ENCODE data around the gene ZNF286A.
"Not testable (repeated sequence)": the region's sequence is repeated elsewhere in the genome, so short reads cannot be mapped to it uniquely, and the experiment has no call there.

GRCh38 chr17:15675991-15676390 lies 23.6 kb upstream of the ZNF286A start:
- not testable (repeated sequence) for TF ChIP-seq CTCF (IDR thresholded peaks at IDR 0.05); TCF7L2 (IDR thresholded peaks at IDR 0.05; ENCODE audit: low read depth, low read length); POLR2AphosphoS5 (IDR thresholded peaks at IDR 0.05; ENCODE audit: low read depth, low read length); REST (IDR thresholded peaks at IDR 0.05; ENCODE audit: insufficient read depth in 1 of 2, low read depth in 2 of 2, low read length in 1 of 2)
